ENCODE results near the gene TUFT1. TPM values are rescaled to one million over a fixed set of nuclear protein-coding genes. Genes with fewer than 3 reads are reported as not detected.
A peak's percentile ranks its signal among the peaks of the same experiment; 100 is the strongest.

The TUFT1 gene
- total and polyA plus RNA-seq, 7 experiments from 2014 or later = 0.92 to 4.8 (median 3.1) TPM

GRCh38 chr1:151540982-151541377, 871 bp downstream of the TUFT1 start:
- CTCF ChIA-PET = interaction anchor here (0.9 kb wide), 1 partner anchor 293 kb away, joined by 4 read pairs; no protein-coding TSS in a partner anchor
- peak overlapping the region; percentile 90 for H3K4me3 ChIP-seq (ENCODE audit: low read length)
- H3K36me3 Mint-ChIP-seq = peaks cover 0 to 4% (median 0%) of the 10 kb centered on the region in 5 donors

GRCh38 chr1:151541752-151542151, 1.6 kb downstream of the TUFT1 start:
- H3K9me3 ChIP-seq (ENCODE audit: control insufficient read depth in 2 of 3, low read length in 3 of 3) = no peaks in the 10 kb centered on the region
- H3K4me1 ChIP-seq (ENCODE audit: control insufficient read depth in 2 of 2, insufficient read depth in 2 of 2, low read length in 2 of 2) = peaks cover 11 to 18% of the 10 kb centered on the region in 2 donors
- Mint-ChIP-seq H3K4me1 (peaks cover 12 to 31% (median 22%) of the 10 kb centered on the region in 7 donors), H3K27ac (peak overlapping the region in 1 of 9 donors; percentile 13), H3K27me3 (peaks cover 6 to 21% (median 8%) of the 10 kb centered on the region in 5 donors), H3K36me3 (peaks cover 0 to 4% (median 0%) of the 10 kb centered on the region in 5 donors), H3K9me3 (no peaks in the 10 kb centered on the region), H3K4me3 (peak overlapping the region; percentile 91 to 98 (median 97))
- no peak for DNase-seq
- no peaks in the 10 kb centered on the region for H3K27me3 ChIP-seq (ENCODE audit: control insufficient read depth in 2 of 2, insufficient read depth in 2 of 2, low read length in 2 of 2)
- no peak overlapping the region for H3K27ac ChIP-seq (ENCODE audit: low read depth, low read length)
- intact Hi-C loops (cut with micrococcal nuclease) = loop anchor here in 1 of 2 donors (5.0 kb wide), 2 partner anchors 71 to 451 kb away; partner anchors contain the start of genes S100A10 and SNX27
- no peaks in the 10 kb centered on the region for H3K36me3 ChIP-seq (ENCODE audit: control insufficient read depth in 2 of 3, insufficient read depth in 3 of 3, low read length in 3 of 3)
- POLR2A ChIA-PET = interaction anchor here (0.7 to 1.3 kb wide), 2 partner anchors 14 to 221 kb away, joined by 3 to 4 read pairs; partner anchors contain the start of gene MRPL9
- H3K4me3 ChIP-seq (ENCODE audit: low read length) = no peak overlapping the region
- ATAC-seq = no peak
- CTCF ChIA-PET = interaction anchor here (0.9 kb wide), 1 partner anchor 293 kb away, joined by 4 read pairs; no protein-coding TSS in a partner anchor

More at GRCh38 chr1:151540982-151541377, 871 bp downstream of the TUFT1 start:
- H3K4me1 ChIP-seq (ENCODE audit: control insufficient read depth in 2 of 2, insufficient read depth in 2 of 2, low read length in 2 of 2) = peaks cover 11 to 18% of the 10 kb centered on the region in 2 donors
- H3K36me3 ChIP-seq (ENCODE audit: control insufficient read depth in 2 of 3, insufficient read depth in 3 of 3, low read length in 3 of 3) = no peaks in the 10 kb centered on the region
- POLR2A ChIA-PET = interaction anchor here (0.6 to 1.3 kb wide), 4 partner anchors 15 to 222 kb away, joined by 3 to 4 read pairs (median 4); partner anchors contain the start of genes MRPL9 and SNX27
- H3K27me3 Mint-ChIP-seq = peaks cover 6 to 21% (median 8%) of the 10 kb centered on the region in 5 donors
- ATAC-seq (no peak), DNase-seq (peak in 2 of 9 donors; percentile 10 to 16)
- peak overlapping the region; percentile 71 for H3K27ac ChIP-seq (ENCODE audit: low read depth, low read length)
- intact Hi-C loops (cut with micrococcal nuclease) = loop anchor here (1.0 to 5.0 kb wide), 5 partner anchors 30 to 451 kb away; partner anchors contain the start of genes CGN (in 1 of the 2), S100A10 (in 1 of the 2) and SNX27 (in 1 of the 2)
- H3K4me3 Mint-ChIP-seq = peak overlapping the region; percentile 91 to 98 (median 97)
- H3K9me3 Mint-ChIP-seq = no peaks in the 10 kb centered on the region
- H3K27ac Mint-ChIP-seq = peak overlapping the region in 7 of 9 donors; percentile 13 to 93 (median 85)
- no peaks in the 10 kb centered on the region for H3K9me3 ChIP-seq (ENCODE audit: control insufficient read depth in 2 of 3, low read length in 3 of 3)
- no peaks in the 10 kb centered on the region for H3K27me3 ChIP-seq (ENCODE audit: control insufficient read depth in 2 of 2, insufficient read depth in 2 of 2, low read length in 2 of 2)
- H3K4me1 Mint-ChIP-seq = peaks cover 12 to 31% (median 22%) of the 10 kb centered on the region in 7 donors

GRCh38 chr1:151542710-151543129, 2.6 kb downstream of the TUFT1 start:
- DNase-seq (no peak), ATAC-seq (no peak)
- intact Hi-C loops (cut with micrococcal nuclease) = loop anchor here in 1 of 2 donors (5.0 kb wide), 2 partner anchors 70 to 450 kb away; partner anchors contain the start of genes S100A10 and SNX27
- no peaks in the 10 kb centered on the region for H3K27me3 ChIP-seq (ENCODE audit: control insufficient read depth in 2 of 2, insufficient read depth in 2 of 2, low read length in 2 of 2)
- no peak overlapping the region for H3K27ac ChIP-seq (ENCODE audit: low read depth, low read length)
- Mint-ChIP-seq H3K27ac (no peak overlapping the region), H3K9me3 (no peaks in the 10 kb centered on the region), H3K4me1 (peaks cover 17 to 33% (median 28%) of the 10 kb centered on the region in 7 donors), H3K36me3 (peaks cover 0 to 4% (median 0%) of the 10 kb centered on the region in 5 donors), H3K27me3 (peaks cover 6 to 21% (median 8%) of the 10 kb centered on the region in 5 donors), H3K4me3 (peak overlapping the region in 1 of 10 donors; percentile 32)
- no peak overlapping the region for H3K4me3 ChIP-seq (ENCODE audit: low read length)
- no peaks in the 10 kb centered on the region for H3K36me3 ChIP-seq (ENCODE audit: control insufficient read depth in 2 of 3, insufficient read depth in 3 of 3, low read length in 3 of 3)
- no peaks in the 10 kb centered on the region for H3K9me3 ChIP-seq (ENCODE audit: control insufficient read depth in 2 of 3, low read length in 3 of 3)
- ChIA-PET CTCF (no interaction called here), POLR2A (no interaction called here)
- H3K4me1 ChIP-seq (ENCODE audit: control insufficient read depth in 2 of 2, insufficient read depth in 2 of 2, low read length in 2 of 2) = peaks cover 11 to 18% of the 10 kb centered on the region in 2 donors

- no peak overlapping the region for H3K4me3 ChIP-seq (ENCODE audit: low read length)
- H3K27me3 Mint-ChIP-seq = peaks cover 6 to 21% (median 8%) of the 10 kb centered on the region in 5 donors
- no peaks in the 10 kb centered on the region for H3K9me3 Mint-ChIP-seq
- peaks cover 4 to 10% of the 10 kb centered on the region in 2 donors for H3K4me1 ChIP-seq (ENCODE audit: control insufficient read depth in 2 of 2, insufficient read depth in 2 of 2, low read length in 2 of 2)
- no peaks in the 10 kb centered on the region for H3K36me3 ChIP-seq (ENCODE audit: control insufficient read depth in 2 of 3, insufficient read depth in 3 of 3, low read length in 3 of 3)
- CTCF ChIA-PET = interaction anchor here (0.5 kb wide), 1 partner anchor 244 kb away, joined by 4 read pairs; no protein-coding TSS in a partner anchor
- ATAC-seq (no peak), DNase-seq (no peak)
- H3K4me1 Mint-ChIP-seq = peaks cover 15 to 22% (median 19%) of the 10 kb centered on the region in 7 donors
- H3K4me3 Mint-ChIP-seq = no peak overlapping the region
- H3K27ac Mint-ChIP-seq = peak overlapping the region in 1 of 9 donors; percentile 80
- intact Hi-C loops (cut with micrococcal nuclease) = no loop called here
- H3K27ac ChIP-seq (ENCODE audit: low read depth, low read length) = no peak overlapping the region
- no peaks in the 10 kb centered on the region for H3K9me3 ChIP-seq (ENCODE audit: control insufficient read depth in 2 of 3, low read length in 3 of 3)
- H3K27me3 ChIP-seq (ENCODE audit: control insufficient read depth in 2 of 2, insufficient read depth in 2 of 2, low read length in 2 of 2) = no peaks in the 10 kb centered on the region
- H3K36me3 Mint-ChIP-seq = peaks cover 0 to 4% (median 0%) of the 10 kb centered on the region in 5 donors
- POLR2A ChIA-PET = interaction anchor here (0.8 to 1.3 kb wide), 2 partner anchors 32 to 60 kb away, joined by 3 read pairs; no protein-coding TSS in a partner anchor
These were observed 5.4 kb downstream of the TUFT1 start for GRCh38 chr1:151545542-151545941.

DNA sequence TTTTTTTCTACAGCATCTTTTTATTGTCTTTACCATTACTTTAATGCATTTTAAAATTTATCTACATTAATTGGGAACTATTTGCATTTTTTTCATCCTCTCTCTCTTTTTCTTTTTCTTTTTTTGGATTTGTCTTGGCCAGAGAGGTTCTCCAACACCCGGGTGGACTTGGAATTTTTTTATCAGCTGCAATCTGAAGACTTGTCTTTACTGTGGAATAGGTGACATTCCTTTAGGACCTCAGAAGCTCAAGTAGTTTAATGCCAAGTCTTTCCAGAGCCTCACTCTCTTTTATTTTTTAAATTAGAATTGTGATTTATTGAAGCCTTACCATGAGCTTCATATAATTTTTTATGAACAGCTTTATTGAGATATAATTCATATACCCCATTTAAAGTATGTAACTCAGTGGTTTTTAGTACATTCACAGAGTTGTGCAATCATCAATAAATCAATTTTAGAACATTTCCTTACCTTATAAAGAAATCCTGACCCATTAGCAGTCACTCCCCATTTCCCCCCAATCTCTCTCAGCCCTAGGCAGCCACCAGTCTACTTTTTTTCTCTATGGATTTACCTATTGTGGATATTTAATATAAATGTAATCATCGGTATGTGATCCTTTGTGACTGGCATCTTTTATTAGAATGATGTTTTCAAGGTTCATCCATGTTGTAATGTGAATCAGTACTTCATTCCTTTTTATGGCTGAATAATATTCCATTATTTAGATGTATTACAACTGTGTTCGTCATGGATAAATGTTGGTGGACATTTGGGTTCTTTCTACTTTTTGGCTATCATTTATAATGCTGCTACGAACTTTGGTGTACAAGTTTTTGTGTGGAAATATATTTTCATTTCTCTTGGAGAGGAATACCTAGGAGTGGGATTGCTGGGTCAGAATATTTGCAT, 6.2 kb downstream of the TUFT1 start:
- Mint-ChIP-seq H3K27me3 (peaks cover 5 to 16% (median 6%) of the 10 kb centered on the region in 5 donors), H3K27ac (peak overlapping the region in 1 of 9 donors; percentile 80), H3K4me1 (peaks cover 8 to 17% (median 13%) of the 10 kb centered on the region in 7 donors), H3K9me3 (no peaks in the 10 kb centered on the region), H3K4me3 (no peak overlapping the region), H3K36me3 (peaks cover 0 to 4% (median 0%) of the 10 kb centered on the region in 5 donors)
- CTCF ChIA-PET = interaction anchor here (0.5 kb wide), 1 partner anchor 244 kb away, joined by 4 read pairs; no protein-coding TSS in a partner anchor
- Histone ChIP-seq H3K27me3 (ENCODE audit: control insufficient read depth in 2 of 2, insufficient read depth in 2 of 2, low read length in 2 of 2) (no peaks in the 10 kb centered on the region), H3K27ac (ENCODE audit: low read depth, low read length) (no peak overlapping the region), H3K4me1 (ENCODE audit: control insufficient read depth in 2 of 2, insufficient read depth in 2 of 2, low read length in 2 of 2) (peaks cover 0 to 3% of the 10 kb centered on the region in 2 donors), H3K36me3 (ENCODE audit: control insufficient read depth in 2 of 3, insufficient read depth in 3 of 3, low read length in 3 of 3) (no peaks in the 10 kb centered on the region), H3K9me3 (ENCODE audit: control insufficient read depth in 2 of 3, low read length in 3 of 3) (no peaks in the 10 kb centered on the region), H3K4me3 (ENCODE audit: low read length) (no peak overlapping the region)
- DNase-seq (no peak), ATAC-seq (no peak)
- intact Hi-C loops (cut with micrococcal nuclease) = no loop called here
- POLR2A ChIA-PET = interaction anchor here (0.6 to 1.3 kb wide), 3 partner anchors 33 to 199 kb away, joined by 3 to 4 read pairs (median 3); no protein-coding TSS in a partner anchor

Data from naive thymus-derived CD4-positive, alpha-beta T cell (primary cell).